Hepatocyte (in vitro differentiated cells): ENCODE results near the gene ARHGEF26. TPM values are rescaled to one million over a fixed set of nuclear protein-coding genes. Genes with fewer than 3 reads are reported as not detected.

ENCODE experiments used
- DNase-seq: peaks from one replicate; pipeline ENCODE4 v3.0.0-alpha.2; 2016; ENCODE audit warnings: low spot score
- H2AFZ ChIP-seq: fragments of 200-600 bp; sonication (generic); 2 replicates; pipeline ENCODE4 v1.6.0; 2016; ENCODE audit warnings: antibody characterized with exemption, mild to moderate bottlenecking
- H3K27ac ChIP-seq: fragments of 200-600 bp; sonication (generic); 2 replicates; pipeline ENCODE4 v1.5.1; 2016; ENCODE audit warnings: mild to moderate bottlenecking
- H3K27me3 ChIP-seq: fragments of 200-600 bp; sonication (generic); 2 replicates; pipeline ENCODE4 v1.6.1; 2016
- H3K36me3 ChIP-seq: fragments of 200-600 bp; sonication (generic); replicated peaks from 2 replicates; pipeline ENCODE4 v1.5.1; 2016; ENCODE audit warnings: low read depth; ENCODE audit not compliant: insufficient read depth
- H3K4me1 ChIP-seq: fragments of 200-600 bp; sonication (generic); 2 replicates; pipeline ENCODE4 v1.5.1; 2016; ENCODE audit warnings: mild to moderate bottlenecking, moderate library complexity; ENCODE audit not compliant: insufficient read depth
- H3K4me2 ChIP-seq: fragments of 200-600 bp; sonication (generic); 2 replicates; pipeline ENCODE4 v1.6.0; 2016
- H3K4me3 ChIP-seq: fragments of 200-600 bp; sonication (generic); 2 replicates; pipeline ENCODE4 v1.5.1; 2016; ENCODE audit warnings: mild to moderate bottlenecking
- H3K79me2 ChIP-seq: fragments of 200-600 bp; sonication (generic); 2 replicates; pipeline ENCODE4 v1.6.0; 2017; ENCODE audit warnings: mild to moderate bottlenecking
- H3K9me2 ChIP-seq: fragments of 200-600 bp; sonication (generic); replicated peaks from 2 replicates; pipeline ENCODE4 v1.6.0; 2017; ENCODE audit warnings: mild to moderate bottlenecking; ENCODE audit not compliant: insufficient read depth
- H3K9me3 ChIP-seq: fragments of 200-600 bp; sonication (generic); 2 replicates; pipeline ENCODE4 v1.5.1; 2016; ENCODE audit warnings: low read depth, mild to moderate bottlenecking
- H4K20me1 ChIP-seq: fragments of 200-600 bp; sonication (generic); 2 replicates; pipeline ENCODE4 v1.6.0; 2016; ENCODE audit warnings: mild to moderate bottlenecking; ENCODE audit not compliant: insufficient read depth, poor library complexity, severe bottlenecking
- EZH2 ChIP-seq: fragments of 200-600 bp; sonication (generic); IDR thresholded peaks from 2 replicates; pipeline ENCODE4 v1.6.1; 2016; ENCODE audit warnings: antibody characterized with exemption, mild to moderate bottlenecking, borderline replicate concordance
- EZH2phosphoT487 ChIP-seq: fragments of 200-600 bp; sonication (generic); IDR thresholded peaks from one replicate; pipeline ENCODE4 v1.6.1; 2018; ENCODE audit warnings: antibody characterized with exemption, mild to moderate bottlenecking, low read depth, moderate library complexity; ENCODE audit not compliant: unreplicated experiment, severe bottlenecking
- WGBS: methylation state at CpG from one replicate; pipeline ENCODE4 v1.1.6; 2016; ENCODE audit warnings: low lambda C conversion rate; ENCODE audit errors: missing lambda C conversion rate; 5-methylcytosine and 5-hydroxymethylcytosine counted together
- polyA plus RNA-seq: library from polyadenylated mRNA; unstranded; fragments of >200 nt; fragmentation: Nextera tagmentation; extraction: Ambion mirVana; gene quantifications from 2 replicates; pipeline ENCODE4 v1.2.1, GENCODE V29; 2016
- total RNA-seq: library from RNA; depleted of rRNA; stranded (reverse); fragments of >200 nt; gene quantifications from 2 replicates; pipeline ENCODE4 v1.2.3, GENCODE V29; 2014
- TF ChIP-seq, protein P1 (sequence below): fragments of 200-600 bp; sonication (generic); IDR thresholded peaks from 2 replicates; pipeline ENCODE4 v1.5.1; 2016; ENCODE audit warnings: antibody characterized with exemption, mild to moderate bottlenecking; ENCODE audit not compliant: poor library complexity

ARHGEF26 gene
- total and polyA plus RNA-seq, 2 experiments from 2014 or later = 13.6 to 20.9 TPM

DNA sequence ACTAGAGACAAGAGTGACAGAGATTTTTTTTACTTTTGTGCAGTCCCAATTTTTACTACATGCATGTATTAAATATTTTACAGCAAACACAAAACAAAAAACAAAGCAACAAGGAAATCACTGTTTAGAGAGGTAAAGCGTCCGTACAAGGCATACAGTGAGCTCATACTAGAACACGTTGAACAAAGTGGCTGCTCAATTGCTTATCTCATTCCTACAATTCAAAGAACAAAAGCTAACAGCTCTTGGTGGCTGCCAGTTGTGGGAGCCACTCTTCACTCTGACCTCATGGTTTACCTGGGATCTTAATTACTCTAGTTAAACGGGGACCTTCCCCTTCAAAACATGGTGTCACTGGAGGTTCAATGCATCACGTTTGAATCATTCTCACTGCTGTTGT is 7.6 kb upstream of the ARHGEF26 start:
- Histone ChIP-seq H3K4me3 (no peak overlapping the region), H3K36me3 (no peaks in the 10 kb centered on the region), H3K79me2 (no peaks in the 10 kb centered on the region), H2AFZ (no peak overlapping the region), H3K4me1 (no peaks in the 10 kb centered on the region), H3K9me2 (no peaks in the 10 kb centered on the region), H3K9me3 (no peaks in the 10 kb centered on the region), H3K4me2 (no peak overlapping the region), H3K27me3 (no peaks in the 10 kb centered on the region), H4K20me1 (no peaks in the 10 kb centered on the region), H3K27ac (no peak overlapping the region)
- DNase-seq = no peak
- TF ChIP-seq EZH2 (no peak), EZH2phosphoT487 (no peak)
- TF ChIP-seq, protein P1, sequence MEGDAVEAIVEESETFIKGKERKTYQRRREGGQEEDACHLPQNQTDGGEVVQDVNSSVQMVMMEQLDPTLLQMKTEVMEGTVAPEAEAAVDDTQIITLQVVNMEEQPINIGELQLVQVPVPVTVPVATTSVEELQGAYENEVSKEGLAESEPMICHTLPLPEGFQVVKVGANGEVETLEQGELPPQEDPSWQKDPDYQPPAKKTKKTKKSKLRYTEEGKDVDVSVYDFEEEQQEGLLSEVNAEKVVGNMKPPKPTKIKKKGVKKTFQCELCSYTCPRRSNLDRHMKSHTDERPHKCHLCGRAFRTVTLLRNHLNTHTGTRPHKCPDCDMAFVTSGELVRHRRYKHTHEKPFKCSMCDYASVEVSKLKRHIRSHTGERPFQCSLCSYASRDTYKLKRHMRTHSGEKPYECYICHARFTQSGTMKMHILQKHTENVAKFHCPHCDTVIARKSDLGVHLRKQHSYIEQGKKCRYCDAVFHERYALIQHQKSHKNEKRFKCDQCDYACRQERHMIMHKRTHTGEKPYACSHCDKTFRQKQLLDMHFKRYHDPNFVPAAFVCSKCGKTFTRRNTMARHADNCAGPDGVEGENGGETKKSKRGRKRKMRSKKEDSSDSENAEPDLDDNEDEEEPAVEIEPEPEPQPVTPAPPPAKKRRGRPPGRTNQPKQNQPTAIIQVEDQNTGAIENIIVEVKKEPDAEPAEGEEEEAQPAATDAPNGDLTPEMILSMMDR = no peak
- 45% methylated on average over 5 of the region's 5 CpGs for WGBS

DNA sequence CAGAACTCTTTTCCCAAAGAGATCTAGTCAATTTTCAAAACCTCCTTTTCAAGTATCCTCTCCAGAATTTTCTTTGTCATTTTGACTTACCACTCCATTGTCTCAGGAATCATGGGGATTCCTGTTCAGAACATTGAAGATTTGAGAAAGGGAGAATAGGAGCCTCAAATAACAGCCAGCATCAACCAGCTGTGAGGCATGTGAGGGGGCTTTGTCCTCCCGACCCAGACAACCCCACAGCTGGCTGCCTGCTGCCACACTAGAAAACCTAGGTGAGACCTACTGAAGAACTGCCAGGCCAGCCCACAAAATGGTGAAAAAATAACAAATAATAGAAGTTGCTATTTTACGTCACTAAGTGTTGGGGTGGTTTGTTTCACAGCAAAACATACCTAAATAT is 5.9 kb upstream of the ARHGEF26 start:
- TF ChIP-seq EZH2 (no peak), EZH2phosphoT487 (no peak)
- TF ChIP-seq, protein P1 = no peak
- H3K4me1 ChIP-seq = no peaks in the 10 kb centered on the region
- no peak overlapping the region for H3K4me3 ChIP-seq
- H3K9me2 ChIP-seq = no peaks in the 10 kb centered on the region
- WGBS = 83% methylated on average over 2 of the region's 2 CpGs
- no peak overlapping the region for H2AFZ ChIP-seq
- no peaks in the 10 kb centered on the region for H3K27me3 ChIP-seq
- H3K27ac ChIP-seq = no peak overlapping the region
- H3K79me2 ChIP-seq = no peaks in the 10 kb centered on the region
- no peak for DNase-seq
- H3K36me3 ChIP-seq = no peaks in the 10 kb centered on the region
- H3K4me2 ChIP-seq = no peak overlapping the region
- no peaks in the 10 kb centered on the region for H3K9me3 ChIP-seq
- no peaks in the 10 kb centered on the region for H4K20me1 ChIP-seq

- 86% methylated on average over 2 of the region's 2 CpGs for WGBS
- Histone ChIP-seq H3K4me1 (peaks cover 9% of the 10 kb centered on the region), H3K4me2 (peak overlapping the region; percentile 90)
Observed at GRCh38 chr3:154119951-154120350, 1.2 kb upstream of the ARHGEF26 start.

More at GRCh38 chr3:154119951-154120350, 1.2 kb upstream of the ARHGEF26 start:
- no peaks in the 10 kb centered on the region for H3K9me3 ChIP-seq
- TF ChIP-seq EZH2 (no peak), EZH2phosphoT487 (no peak)
- TF ChIP-seq, protein P1 = no peak
- DNase-seq = no peak
- no peaks in the 10 kb centered on the region for H3K36me3 ChIP-seq
- no peak overlapping the region for H3K27ac ChIP-seq
- H3K27me3 ChIP-seq = no peaks in the 10 kb centered on the region
- peaks cover 33% of the 10 kb centered on the region for H3K79me2 ChIP-seq
- no peaks in the 10 kb centered on the region for H4K20me1 ChIP-seq
- H2AFZ ChIP-seq = no peak overlapping the region
- H3K9me2 ChIP-seq = no peaks in the 10 kb centered on the region
- H3K4me3 ChIP-seq = no peak overlapping the region
